Spleen (tissue), 7 donors: ENCODE data around the gene NUB1.

ENCODE experiments used
- POLR2A ChIP-seq, 3 donors: fragments of 450-650 bp; IDR thresholded peaks; one replicate each; pipeline ENCODE4 v1.5.1; 2017; ENCODE audit warnings: antibody characterized with exemption in 3 of 3, mild to moderate bottlenecking in 1 of 3
- TF ChIP-seq, protein P1 (sequence below), 11 experiments: fragments of 200-600 bp in 7 of 11; fragments of 450-650 bp in 4 of 11; sonication (generic) in 4 of 11; IDR thresholded peaks in 8 of 11; conservative IDR thresholded peaks in 3 of 11; 1 replicate in 7 of 11; 2 replicates in 4 of 11; pipeline versions ENCODE4 v1.4.0 to v1.8.0; 2016 to 2021; ENCODE audit warnings: antibody characterized with exemption in 11 of 11, inconsistent platforms in 4 of 11, mild to moderate bottlenecking in 1 of 11
- donor health status: DM: no; HTN: no; CAD: no; lungs with moderate emphysema.
- donor health status: DM: no; HTN: no; CAD: no.
- donor health status: DM: no; HTN: no; CAD: no.

DNA sequence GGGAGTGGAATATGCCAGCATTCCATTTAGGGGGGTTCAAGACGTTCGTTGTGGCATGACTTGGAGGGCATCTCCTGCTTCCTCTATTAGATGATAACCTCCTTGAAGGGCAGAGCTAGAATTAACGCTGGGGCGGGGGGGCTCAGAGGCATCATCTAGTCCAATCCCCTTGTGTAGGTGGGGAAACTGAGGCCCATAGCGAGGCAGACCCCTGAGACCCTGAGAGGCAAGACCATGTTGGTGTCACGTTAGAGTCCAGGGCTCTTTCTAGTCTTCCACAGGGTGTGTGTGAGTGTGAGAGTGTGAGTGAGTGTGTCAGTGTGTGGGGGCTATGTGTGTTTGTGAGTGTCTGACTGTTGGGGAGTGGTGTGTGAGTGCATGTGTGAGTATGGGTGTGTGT is 29.3 kb upstream of the NUB1 start:
- TF ChIP-seq, protein P1, sequence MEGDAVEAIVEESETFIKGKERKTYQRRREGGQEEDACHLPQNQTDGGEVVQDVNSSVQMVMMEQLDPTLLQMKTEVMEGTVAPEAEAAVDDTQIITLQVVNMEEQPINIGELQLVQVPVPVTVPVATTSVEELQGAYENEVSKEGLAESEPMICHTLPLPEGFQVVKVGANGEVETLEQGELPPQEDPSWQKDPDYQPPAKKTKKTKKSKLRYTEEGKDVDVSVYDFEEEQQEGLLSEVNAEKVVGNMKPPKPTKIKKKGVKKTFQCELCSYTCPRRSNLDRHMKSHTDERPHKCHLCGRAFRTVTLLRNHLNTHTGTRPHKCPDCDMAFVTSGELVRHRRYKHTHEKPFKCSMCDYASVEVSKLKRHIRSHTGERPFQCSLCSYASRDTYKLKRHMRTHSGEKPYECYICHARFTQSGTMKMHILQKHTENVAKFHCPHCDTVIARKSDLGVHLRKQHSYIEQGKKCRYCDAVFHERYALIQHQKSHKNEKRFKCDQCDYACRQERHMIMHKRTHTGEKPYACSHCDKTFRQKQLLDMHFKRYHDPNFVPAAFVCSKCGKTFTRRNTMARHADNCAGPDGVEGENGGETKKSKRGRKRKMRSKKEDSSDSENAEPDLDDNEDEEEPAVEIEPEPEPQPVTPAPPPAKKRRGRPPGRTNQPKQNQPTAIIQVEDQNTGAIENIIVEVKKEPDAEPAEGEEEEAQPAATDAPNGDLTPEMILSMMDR (IDR thresholded peaks at IDR 0.05 in 8 of 11, conservative IDR thresholded peaks at IDR 0.05 in 3 of 11) = no peak
- no peak for TF ChIP-seq POLR2A (IDR thresholded peaks at IDR 0.05)
